ENCODE results near the gene TPRN.

Gene TPRN

DNA sequence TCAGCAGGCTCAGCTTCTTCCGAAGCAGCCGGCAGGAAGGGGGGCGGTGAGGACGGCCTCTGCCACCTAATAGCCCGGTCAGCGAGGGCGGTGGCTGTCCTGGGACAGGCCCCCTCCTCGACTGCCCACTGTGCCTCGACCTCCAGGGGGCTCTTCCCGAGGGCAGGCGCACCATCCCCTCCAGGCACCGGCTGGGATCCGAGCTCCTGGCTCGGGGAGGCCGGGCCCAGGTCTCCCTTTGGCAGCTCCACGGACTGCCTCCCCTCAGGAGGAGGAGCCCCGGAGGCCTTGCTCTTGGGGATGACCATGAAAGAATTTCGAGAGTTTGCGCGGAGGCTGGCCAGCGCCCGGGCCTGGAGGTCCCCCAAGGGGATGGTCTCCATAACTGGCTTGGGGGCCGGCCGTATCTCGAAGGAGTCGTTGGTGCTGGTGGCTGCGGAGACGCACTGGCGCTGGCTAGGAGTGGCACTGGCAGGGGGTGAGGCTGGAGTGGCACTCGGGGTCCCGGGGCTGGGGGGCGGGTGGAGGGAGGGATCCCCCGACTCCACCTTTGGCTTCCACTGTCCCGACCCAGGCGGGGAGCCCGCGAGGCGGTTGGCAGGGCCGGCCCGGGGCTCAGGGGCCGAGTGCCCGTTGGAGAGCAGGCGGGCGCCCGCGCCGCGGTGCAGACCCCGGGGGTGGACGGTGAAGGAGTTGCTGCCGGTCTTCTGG is 975 bp downstream of the TPRN start:
- TF ChIP-seq FOXM1 (IDR thresholded peaks at IDR 0.05; ENCODE audit: borderline replicate concordance, low read depth) (no peak), EP300 (IDR thresholded peaks at IDR 0.05; ENCODE audit: borderline replicate concordance) (no peak), YY1 (IDR thresholded peaks at IDR 0.05; ENCODE audit: low read depth) (no peak), TAF1 (IDR thresholded peaks at IDR 0.05; ENCODE audit: low read depth) (no peak), TCF12 (IDR thresholded peaks at IDR 0.05; ENCODE audit: low read depth) (no peak), CEBPB (IDR thresholded peaks at IDR 0.05) (no peak), NFIC (IDR thresholded peaks at IDR 0.05) (no peak)

DNA sequence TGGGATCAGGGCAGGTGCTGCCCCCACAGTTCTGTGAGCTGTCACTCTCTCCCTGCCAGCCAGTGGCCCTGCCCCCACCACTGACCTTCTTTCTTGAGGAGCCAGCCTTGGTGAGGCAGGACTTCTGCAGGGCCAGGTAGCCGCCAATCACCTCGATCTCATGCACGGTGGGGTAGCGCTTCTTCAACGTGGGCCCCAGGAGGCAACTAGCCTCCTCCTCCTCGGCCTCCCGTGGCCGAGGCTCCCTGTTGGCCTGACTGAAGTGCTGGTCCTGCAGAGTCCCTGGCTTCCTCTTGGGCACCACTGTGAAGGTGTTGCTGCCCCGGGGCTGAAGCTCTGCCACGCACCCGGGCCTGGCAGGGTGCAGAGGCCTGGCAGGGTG is 1.6 kb downstream of the TPRN start:
- TF ChIP-seq CEBPB (IDR thresholded peaks at IDR 0.05) (no peak), TAF1 (IDR thresholded peaks at IDR 0.05; ENCODE audit: low read depth) (no peak), FOXM1 (IDR thresholded peaks at IDR 0.05; ENCODE audit: borderline replicate concordance, low read depth) (no peak), TCF12 (IDR thresholded peaks at IDR 0.05; ENCODE audit: low read depth) (no peak), EP300 (IDR thresholded peaks at IDR 0.05; ENCODE audit: borderline replicate concordance) (no peak), TEAD4 (IDR thresholded peaks at IDR 0.05) (no peak), EGR1 (IDR thresholded peaks at IDR 0.05) (no peak), RAD21 (IDR thresholded peaks at IDR 0.05; ENCODE audit: low read depth) (no peak), ZBTB7A (IDR thresholded peaks at IDR 0.05; ENCODE audit: low read depth) (no peak), CREB1 (IDR thresholded peaks at IDR 0.05; ENCODE audit: low read depth) (no peak), NFIC (IDR thresholded peaks at IDR 0.05) (no peak), YY1 (IDR thresholded peaks at IDR 0.05; ENCODE audit: low read depth) (no peak)
- TF ChIP-seq, protein P1, sequence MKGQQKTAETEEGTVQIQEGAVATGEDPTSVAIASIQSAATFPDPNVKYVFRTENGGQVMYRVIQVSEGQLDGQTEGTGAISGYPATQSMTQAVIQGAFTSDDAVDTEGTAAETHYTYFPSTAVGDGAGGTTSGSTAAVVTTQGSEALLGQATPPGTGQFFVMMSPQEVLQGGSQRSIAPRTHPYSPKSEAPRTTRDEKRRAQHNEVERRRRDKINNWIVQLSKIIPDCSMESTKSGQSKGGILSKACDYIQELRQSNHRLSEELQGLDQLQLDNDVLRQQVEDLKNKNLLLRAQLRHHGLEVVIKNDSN (IDR thresholded peaks at IDR 0.05): no peak
- TF ChIP-seq, protein P2, sequence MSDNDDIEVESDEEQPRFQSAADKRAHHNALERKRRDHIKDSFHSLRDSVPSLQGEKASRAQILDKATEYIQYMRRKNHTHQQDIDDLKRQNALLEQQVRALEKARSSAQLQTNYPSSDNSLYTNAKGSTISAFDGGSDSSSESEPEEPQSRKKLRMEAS (IDR thresholded peaks at IDR 0.05): no peak
- TF ChIP-seq, protein P3, sequence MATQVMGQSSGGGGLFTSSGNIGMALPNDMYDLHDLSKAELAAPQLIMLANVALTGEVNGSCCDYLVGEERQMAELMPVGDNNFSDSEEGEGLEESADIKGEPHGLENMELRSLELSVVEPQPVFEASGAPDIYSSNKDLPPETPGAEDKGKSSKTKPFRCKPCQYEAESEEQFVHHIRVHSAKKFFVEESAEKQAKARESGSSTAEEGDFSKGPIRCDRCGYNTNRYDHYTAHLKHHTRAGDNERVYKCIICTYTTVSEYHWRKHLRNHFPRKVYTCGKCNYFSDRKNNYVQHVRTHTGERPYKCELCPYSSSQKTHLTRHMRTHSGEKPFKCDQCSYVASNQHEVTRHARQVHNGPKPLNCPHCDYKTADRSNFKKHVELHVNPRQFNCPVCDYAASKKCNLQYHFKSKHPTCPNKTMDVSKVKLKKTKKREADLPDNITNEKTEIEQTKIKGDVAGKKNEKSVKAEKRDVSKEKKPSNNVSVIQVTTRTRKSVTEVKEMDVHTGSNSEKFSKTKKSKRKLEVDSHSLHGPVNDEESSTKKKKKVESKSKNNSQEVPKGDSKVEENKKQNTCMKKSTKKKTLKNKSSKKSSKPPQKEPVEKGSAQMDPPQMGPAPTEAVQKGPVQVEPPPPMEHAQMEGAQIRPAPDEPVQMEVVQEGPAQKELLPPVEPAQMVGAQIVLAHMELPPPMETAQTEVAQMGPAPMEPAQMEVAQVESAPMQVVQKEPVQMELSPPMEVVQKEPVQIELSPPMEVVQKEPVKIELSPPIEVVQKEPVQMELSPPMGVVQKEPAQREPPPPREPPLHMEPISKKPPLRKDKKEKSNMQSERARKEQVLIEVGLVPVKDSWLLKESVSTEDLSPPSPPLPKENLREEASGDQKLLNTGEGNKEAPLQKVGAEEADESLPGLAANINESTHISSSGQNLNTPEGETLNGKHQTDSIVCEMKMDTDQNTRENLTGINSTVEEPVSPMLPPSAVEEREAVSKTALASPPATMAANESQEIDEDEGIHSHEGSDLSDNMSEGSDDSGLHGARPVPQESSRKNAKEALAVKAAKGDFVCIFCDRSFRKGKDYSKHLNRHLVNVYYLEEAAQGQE (IDR thresholded peaks at IDR 0.05; ENCODE audit: low read depth): no peak

DNA sequence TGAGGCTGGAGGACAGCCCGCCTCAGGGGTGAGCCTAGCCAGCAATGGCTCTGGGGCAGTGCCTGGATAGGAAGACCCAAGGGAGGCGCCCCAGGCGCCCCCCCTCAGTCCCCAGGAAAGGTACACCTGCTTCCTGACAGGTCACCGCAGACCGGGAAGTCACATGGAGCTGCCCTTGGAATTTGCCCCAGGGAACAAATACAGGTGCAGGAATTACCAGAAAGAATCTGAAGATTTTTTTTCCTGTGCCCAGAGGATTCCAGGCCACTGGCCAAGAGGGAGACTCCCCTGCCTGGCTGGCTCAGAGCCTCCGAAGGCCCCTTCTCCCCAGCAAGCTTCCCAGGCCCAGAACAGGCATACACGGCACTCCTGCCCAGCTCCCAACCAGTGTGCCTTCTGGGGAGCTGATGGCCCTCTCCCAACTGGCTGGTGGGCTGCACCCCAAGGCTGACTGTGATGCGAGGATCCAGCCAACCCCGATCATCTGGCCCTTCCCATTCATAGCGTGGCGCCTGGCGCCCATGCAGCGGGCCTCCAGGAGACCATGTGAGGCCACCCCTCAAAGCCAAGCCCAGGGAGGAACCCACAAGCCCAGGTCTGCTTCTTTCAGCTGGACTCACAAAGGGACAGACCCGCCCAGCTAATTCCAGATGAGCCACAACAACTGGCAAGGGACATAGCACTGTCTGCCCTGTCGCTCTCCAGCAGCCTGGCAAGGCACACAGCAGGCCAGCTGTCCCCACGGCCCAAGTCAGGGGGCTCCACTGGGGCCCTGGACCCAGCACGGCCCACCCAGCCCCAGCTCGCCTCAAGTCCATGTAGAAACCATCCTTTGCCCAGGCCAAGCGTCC is 2.3 kb downstream of the TPRN start:
- TF ChIP-seq YY1 (IDR thresholded peaks at IDR 0.05; ENCODE audit: low read depth) (no peak), TAF1 (IDR thresholded peaks at IDR 0.05; ENCODE audit: low read depth) (no peak), TEAD4 (IDR thresholded peaks at IDR 0.05) (peak; percentile 79), CREB1 (IDR thresholded peaks at IDR 0.05; ENCODE audit: low read depth) (no peak), RAD21 (IDR thresholded peaks at IDR 0.05; ENCODE audit: low read depth) (no peak), TCF12 (IDR thresholded peaks at IDR 0.05; ENCODE audit: low read depth) (peak; percentile 82), NFIC (IDR thresholded peaks at IDR 0.05) (peak; percentile 60)
- TF ChIP-seq, protein P1 (IDR thresholded peaks at IDR 0.05): peak; percentile 83
- TF ChIP-seq, protein P2 (IDR thresholded peaks at IDR 0.05): 0 out of 2 replicates have a peak, but pooled peaks have one; percentile 17
- TF ChIP-seq, protein P3 (IDR thresholded peaks at IDR 0.05; ENCODE audit: low read depth): no peak

DNA sequence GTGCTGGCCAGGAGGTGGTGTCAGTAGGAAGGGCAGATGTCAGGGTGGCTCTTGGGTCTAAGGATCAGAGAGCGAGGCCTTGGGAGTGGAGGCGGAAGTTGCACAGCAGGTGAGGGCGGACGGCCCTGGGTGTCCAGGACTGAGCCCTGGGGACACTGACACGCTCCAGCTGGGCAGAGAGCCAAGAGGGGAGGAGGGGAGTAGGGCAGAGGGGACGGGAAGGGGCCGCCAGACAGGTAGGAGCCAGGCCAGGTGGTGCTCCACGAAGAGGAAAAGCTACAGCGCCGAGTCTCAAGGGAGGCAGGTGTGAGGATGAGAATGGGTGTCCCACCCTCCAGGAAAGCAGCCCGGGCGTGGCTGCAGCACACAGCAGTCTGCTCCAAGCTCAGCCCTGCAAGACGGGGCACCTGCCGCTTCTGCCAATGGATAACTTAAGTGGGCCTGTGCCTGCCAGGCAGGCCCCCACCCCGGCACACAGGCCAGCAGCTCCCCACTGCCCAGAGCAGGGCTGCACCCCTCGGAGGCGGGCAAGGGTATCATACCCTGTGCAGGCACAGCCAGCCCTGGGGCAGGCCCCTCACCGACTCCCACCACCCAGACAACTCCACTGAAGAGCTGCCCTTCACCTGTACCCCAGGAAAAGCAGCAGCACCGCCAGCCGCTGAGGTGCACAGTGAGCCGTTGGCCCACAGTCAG is 4.9 kb downstream of the TPRN start:
- peak; percentile 61; the same call in 1 of the 2 replicates for TF ChIP-seq ZBTB7A (IDR thresholded peaks at IDR 0.05; ENCODE audit: low read depth)
- 0 out of 2 replicates have a peak, but pooled peaks have one; percentile 35 for TF ChIP-seq EP300 (IDR thresholded peaks at IDR 0.05; ENCODE audit: borderline replicate concordance)
- no peak for TF ChIP-seq FOXM1 (IDR thresholded peaks at IDR 0.05; ENCODE audit: borderline replicate concordance, low read depth)
- TF ChIP-seq NFIC (IDR thresholded peaks at IDR 0.05): peak; percentile 90

DNA sequence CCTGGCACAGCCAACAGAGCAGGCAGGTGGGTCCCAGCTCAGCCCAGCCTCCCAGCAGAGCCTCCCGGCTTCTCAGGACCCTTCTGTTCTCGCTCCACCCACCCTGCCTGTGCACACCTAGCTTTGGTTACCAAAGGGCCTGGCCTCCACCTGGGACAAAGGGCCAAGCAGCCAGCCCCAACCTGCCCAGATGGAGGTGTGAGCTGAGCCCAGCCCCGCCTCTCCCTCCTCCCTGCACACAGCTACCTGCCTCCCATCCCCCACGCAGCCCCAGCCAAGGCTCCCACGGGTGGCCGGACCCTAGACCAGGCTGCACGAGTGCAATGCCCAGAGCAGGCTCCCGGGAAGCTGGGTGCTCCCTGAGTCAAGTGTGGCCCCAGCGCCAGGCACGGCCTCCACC is 5.6 kb downstream of the TPRN start:
- TF ChIP-seq, protein P2 (IDR thresholded peaks at IDR 0.05): 0 out of 2 replicates have a peak, but pooled peaks have one; percentile 10
- TF ChIP-seq TEAD4 (IDR thresholded peaks at IDR 0.05) (no peak), EGR1 (IDR thresholded peaks at IDR 0.05) (no peak)
